ENCODE results near the gene EBF3. TPM values are rescaled to one million over a fixed set of nuclear protein-coding genes. Genes with fewer than 3 reads are reported as not detected.

Gene EBF3
- total RNA-seq, 2 experiments from 2014 or later, result not detected

DNA sequence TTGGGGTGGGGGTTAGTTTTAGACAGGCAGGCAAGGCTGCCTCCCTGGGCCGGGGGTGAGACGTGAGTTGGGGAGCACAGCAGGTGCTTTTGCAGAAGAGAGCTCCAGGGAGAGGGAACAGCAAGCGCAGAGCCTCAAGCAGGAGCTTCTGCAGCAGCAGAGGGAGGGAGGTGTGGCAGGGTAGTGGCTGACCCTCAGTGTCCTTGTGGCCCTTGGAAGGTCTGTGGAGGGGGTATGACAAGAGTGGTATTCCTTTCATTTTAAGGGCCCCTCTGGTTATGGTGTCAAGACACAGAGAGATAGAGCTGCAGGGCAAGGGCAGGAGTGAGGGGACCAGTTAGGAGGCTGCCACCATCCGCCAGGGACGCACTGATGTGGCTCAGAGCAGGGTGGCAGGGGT lies 138.9 kb downstream of the EBF3 start:
- no peaks in the 10 kb centered on the region for H3K27me3 Mint-ChIP-seq
- no peak overlapping the region for H3K4me3 ChIP-seq (ENCODE audit: low read length)
- H3K27me3 ChIP-seq (ENCODE audit: control insufficient read depth in 1 of 2, insufficient read depth in 2 of 2, low read length in 2 of 2), result no peaks in the 10 kb centered on the region
- DNase-seq, result no peak
- POLR2A ChIA-PET, result no interaction called here
- no peak overlapping the region for H3K27ac Mint-ChIP-seq
- CTCF ChIA-PET, result no interaction called here
- no peaks in the 10 kb centered on the region for H3K4me1 Mint-ChIP-seq (ENCODE audit: low read depth)
- H3K36me3 ChIP-seq (ENCODE audit: insufficient read depth, low read length), result no peaks in the 10 kb centered on the region
- TF ChIP-seq, protein P1, sequence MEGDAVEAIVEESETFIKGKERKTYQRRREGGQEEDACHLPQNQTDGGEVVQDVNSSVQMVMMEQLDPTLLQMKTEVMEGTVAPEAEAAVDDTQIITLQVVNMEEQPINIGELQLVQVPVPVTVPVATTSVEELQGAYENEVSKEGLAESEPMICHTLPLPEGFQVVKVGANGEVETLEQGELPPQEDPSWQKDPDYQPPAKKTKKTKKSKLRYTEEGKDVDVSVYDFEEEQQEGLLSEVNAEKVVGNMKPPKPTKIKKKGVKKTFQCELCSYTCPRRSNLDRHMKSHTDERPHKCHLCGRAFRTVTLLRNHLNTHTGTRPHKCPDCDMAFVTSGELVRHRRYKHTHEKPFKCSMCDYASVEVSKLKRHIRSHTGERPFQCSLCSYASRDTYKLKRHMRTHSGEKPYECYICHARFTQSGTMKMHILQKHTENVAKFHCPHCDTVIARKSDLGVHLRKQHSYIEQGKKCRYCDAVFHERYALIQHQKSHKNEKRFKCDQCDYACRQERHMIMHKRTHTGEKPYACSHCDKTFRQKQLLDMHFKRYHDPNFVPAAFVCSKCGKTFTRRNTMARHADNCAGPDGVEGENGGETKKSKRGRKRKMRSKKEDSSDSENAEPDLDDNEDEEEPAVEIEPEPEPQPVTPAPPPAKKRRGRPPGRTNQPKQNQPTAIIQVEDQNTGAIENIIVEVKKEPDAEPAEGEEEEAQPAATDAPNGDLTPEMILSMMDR (IDR thresholded peaks at IDR 0.05), result no peak
- no peaks in the 10 kb centered on the region for H3K9me3 Mint-ChIP-seq
- no peaks in the 10 kb centered on the region for H3K36me3 Mint-ChIP-seq (ENCODE audit: low read depth)
- no peak overlapping the region for H3K4me3 Mint-ChIP-seq
- H3K27ac ChIP-seq (ENCODE audit: low read depth in 1 of 2, low read length in 2 of 2), result no peak overlapping the region
- H3K9me3 ChIP-seq (ENCODE audit: control insufficient read depth in 1 of 2, insufficient read depth in 1 of 2, low read length in 2 of 2), result no peaks in the 10 kb centered on the region
- H3K4me1 ChIP-seq (ENCODE audit: insufficient read depth, low read length), result no peaks in the 10 kb centered on the region
- ATAC-seq (ENCODE audit: poor library complexity), result no peak
- intact Hi-C loops (cut with DNase I, micrococcal nuclease), result no loop called here

GRCh38 chr10:129820451-129820850 lies 143.6 kb downstream of the EBF3 start:
- ChIA-PET CTCF (no interaction called here), POLR2A (no interaction called here)
- Histone ChIP-seq H3K27me3 (ENCODE audit: control insufficient read depth in 1 of 2, insufficient read depth in 2 of 2, low read length in 2 of 2) (peaks cover 0 to 1% of the 10 kb centered on the region in 2 experiments), H3K9me3 (ENCODE audit: control insufficient read depth in 1 of 2, insufficient read depth in 1 of 2, low read length in 2 of 2) (peaks cover 0 to 19% of the 10 kb centered on the region in 2 experiments), H3K4me1 (ENCODE audit: insufficient read depth, low read length) (no peaks in the 10 kb centered on the region), H3K27ac (ENCODE audit: low read depth in 1 of 2, low read length in 2 of 2) (no peak overlapping the region), H3K36me3 (ENCODE audit: insufficient read depth, low read length) (no peaks in the 10 kb centered on the region), H3K4me3 (ENCODE audit: low read length) (no peak overlapping the region)
- DNase-seq (no peak), ATAC-seq (ENCODE audit: poor library complexity) (no peak)
- H3K4me3 Mint-ChIP-seq, result no peak overlapping the region
- TF ChIP-seq, protein P1 (IDR thresholded peaks at IDR 0.05), result no peak
- intact Hi-C loops (cut with DNase I, micrococcal nuclease), result no loop called here
- no peaks in the 10 kb centered on the region for H3K4me1 Mint-ChIP-seq (ENCODE audit: low read depth)
- no peaks in the 10 kb centered on the region for H3K27me3 Mint-ChIP-seq
- no peak overlapping the region for H3K27ac Mint-ChIP-seq
- no peaks in the 10 kb centered on the region for H3K36me3 Mint-ChIP-seq (ENCODE audit: low read depth)
- H3K9me3 Mint-ChIP-seq, result no peaks in the 10 kb centered on the region

- Histone ChIP-seq H3K27me3 (ENCODE audit: control insufficient read depth in 1 of 2, insufficient read depth in 2 of 2, low read length in 2 of 2) (peaks cover 0 to 5% of the 10 kb centered on the region in 2 experiments), H3K27ac (ENCODE audit: low read depth in 1 of 2, low read length in 2 of 2) (no peak overlapping the region), H3K4me3 (ENCODE audit: low read length) (no peak overlapping the region), H3K36me3 (ENCODE audit: insufficient read depth, low read length) (no peaks in the 10 kb centered on the region), H3K4me1 (ENCODE audit: insufficient read depth, low read length) (no peaks in the 10 kb centered on the region), H3K9me3 (ENCODE audit: control insufficient read depth in 1 of 2, insufficient read depth in 1 of 2, low read length in 2 of 2) (peaks cover 0 to 25% of the 10 kb centered on the region in 2 experiments)
- ATAC-seq (ENCODE audit: poor library complexity) (no peak), DNase-seq (no peak)
- Mint-ChIP-seq H3K9me3 (no peaks in the 10 kb centered on the region), H3K27me3 (peaks cover 9% of the 10 kb centered on the region), H3K36me3 (ENCODE audit: low read depth) (no peaks in the 10 kb centered on the region), H3K4me1 (ENCODE audit: low read depth) (no peaks in the 10 kb centered on the region), H3K4me3 (no peak overlapping the region), H3K27ac (no peak overlapping the region)
- ChIA-PET POLR2A (no interaction called here), CTCF (no interaction called here)
- intact Hi-C loops (cut with DNase I, micrococcal nuclease), result no loop called here
- TF ChIP-seq, protein P1 (IDR thresholded peaks at IDR 0.05), result no peak
Measured at GRCh38 chr10:129816656-129817045, 147.4 kb downstream of the EBF3 start.
